Left ventricle myocardium inferior (tissue), 1 donor: ENCODE results near the gene ZNF496. TPM values are rescaled to one million over a fixed set of nuclear protein-coding genes. Genes with fewer than 3 reads are reported as not detected.

Experiments
- DNase-seq: peaks from one replicate; pipeline ENCODE4 v3.0.0-alpha.2; 2020
- H3K27ac ChIP-seq: fragments of 200-600 bp; replicated peaks from 2 replicates; pipeline ENCODE4 v1.8.0; 2021
- H3K27me3 ChIP-seq: fragments of 200-600 bp; 2 replicates; pipeline ENCODE4 v1.8.0; 2021; ENCODE audit warnings: low read depth
- H3K36me3 ChIP-seq: fragments of 200-600 bp; 2 replicates; pipeline ENCODE4 v1.8.0; 2021
- H3K4me1 ChIP-seq: fragments of 200-600 bp; 2 replicates; pipeline ENCODE4 v1.8.0; 2021
- H3K4me3 ChIP-seq: fragments of 200-600 bp; 2 replicates; pipeline ENCODE4 v1.8.0; 2021; ENCODE audit warnings: mild to moderate bottlenecking, moderate library complexity
- H3K9me3 ChIP-seq: fragments of 200-600 bp; replicated peaks from 2 replicates; pipeline ENCODE4 v1.8.0; 2021
- CTCF ChIP-seq: fragments of 200-600 bp; IDR thresholded peaks from 2 replicates; pipeline ENCODE4 v1.8.0; 2021; ENCODE audit warnings: antibody characterized with exemption, mild to moderate bottlenecking, borderline replicate concordance
- intact Hi-C: fragments of 100-400 bp; cut with micrococcal nuclease; formaldehyde crosslinking; loops from one replicate; pipeline ENCODE4 v1.11.0; 2022
- total RNA-seq: library from RNA; stranded (reverse); fragmentation: NEBNext Ultra II Directional; extraction: Animal tissue kit (Norgen Biotek cat#: 25700); gene quantifications from one replicate; pipeline ENCODE4 v1.2.1, GENCODE V29; 2021
- donor health status: DM: no; HTN: yes; CAD: no; lungs with severe emphysema.

ZNF496 gene
- total RNA-seq, 1 donor from 2014 or later, result 12.8 TPM

- Histone ChIP-seq H3K9me3 (no peaks in the 10 kb centered on the region), H3K4me3 (no peak overlapping the region), H3K27ac (no peak overlapping the region), H3K4me1 (peaks cover 6% of the 10 kb centered on the region), H3K27me3 (no peaks in the 10 kb centered on the region), H3K36me3 (peaks cover 85% of the 10 kb centered on the region)
- intact Hi-C loops, result no loop called here
- TF ChIP-seq CTCF, result no peak
- DNase-seq, result no peak
Measured at GRCh38 chr1:247322849-247323586, 8.6 kb downstream of the ZNF496 start.

GRCh38 chr1:247322442-247322841, 9.2 kb downstream of the ZNF496 start:
- Histone ChIP-seq H3K27me3 (no peaks in the 10 kb centered on the region), H3K27ac (no peak overlapping the region), H3K4me1 (peaks cover 6% of the 10 kb centered on the region), H3K9me3 (no peaks in the 10 kb centered on the region), H3K36me3 (peaks cover 84% of the 10 kb centered on the region), H3K4me3 (no peak overlapping the region)
- intact Hi-C loops, result no loop called here
- no peak for DNase-seq
- no peak for TF ChIP-seq CTCF

GRCh38 chr1:247317702-247318101, 14.0 kb downstream of the ZNF496 start:
- H3K27me3 ChIP-seq, result no peaks in the 10 kb centered on the region
- H3K36me3 ChIP-seq, result peaks cover 90% of the 10 kb centered on the region
- TF ChIP-seq CTCF, result no peak
- H3K4me3 ChIP-seq, result no peak overlapping the region
- H3K9me3 ChIP-seq, result no peaks in the 10 kb centered on the region
- intact Hi-C loops, result no loop called here
- H3K4me1 ChIP-seq, result no peaks in the 10 kb centered on the region
- H3K27ac ChIP-seq, result no peak overlapping the region
- no peak for DNase-seq

GRCh38 chr1:247316590-247317197, 15.0 kb downstream of the ZNF496 start:
- Histone ChIP-seq H3K4me1 (no peaks in the 10 kb centered on the region), H3K27ac (no peak overlapping the region), H3K9me3 (no peaks in the 10 kb centered on the region), H3K4me3 (no peak overlapping the region), H3K27me3 (no peaks in the 10 kb centered on the region), H3K36me3 (peaks cover 80% of the 10 kb centered on the region)
- intact Hi-C loops, result no loop called here
- TF ChIP-seq CTCF, result no peak
- DNase-seq, result no peak

GRCh38 chr1:247304031-247304430, 27.6 kb downstream of the ZNF496 start:
- DNase-seq, result no peak
- no peaks in the 10 kb centered on the region for H3K27me3 ChIP-seq
- H3K4me1 ChIP-seq, result no peaks in the 10 kb centered on the region
- H3K9me3 ChIP-seq, result no peaks in the 10 kb centered on the region
- no peak overlapping the region for H3K4me3 ChIP-seq
- intact Hi-C loops, result no loop called here
- H3K27ac ChIP-seq, result peak overlapping the region; percentile 40
- peaks cover 88% of the 10 kb centered on the region for H3K36me3 ChIP-seq
- no peak for TF ChIP-seq CTCF
